Measurements from ENCODE around the gene MOV10.

DNA sequence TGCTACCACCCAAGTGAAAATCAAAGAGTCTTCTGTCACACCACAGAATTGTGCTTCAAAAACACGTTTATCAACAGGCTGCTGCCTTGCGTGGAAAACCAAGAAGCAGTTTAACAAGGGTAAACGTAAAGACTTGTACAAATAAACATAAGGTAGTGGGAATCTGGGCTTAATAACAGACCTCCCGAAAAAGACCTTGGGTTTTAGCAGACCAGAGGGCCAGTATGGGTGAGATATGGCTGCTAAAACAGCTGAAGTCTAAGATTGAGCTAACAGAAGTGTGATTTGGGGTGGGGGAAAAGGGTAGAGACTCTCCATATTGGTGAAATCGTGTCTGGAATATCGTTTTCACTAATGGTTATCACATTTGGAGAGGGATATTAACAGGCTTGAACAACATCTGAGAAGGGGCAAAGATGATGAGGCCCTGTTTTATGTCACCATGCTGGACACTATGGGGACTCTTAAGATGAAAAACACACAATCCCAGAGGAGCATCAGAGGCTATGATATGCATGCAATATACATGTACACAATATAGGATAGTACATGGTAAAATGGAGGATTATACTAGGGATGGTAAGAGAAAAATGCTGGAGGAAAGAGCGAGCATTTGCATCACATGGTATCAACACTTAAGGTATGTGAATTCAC is 1.4 kb downstream of the MOV10 start:
- no peak for TF ChIP-seq CTCF (tag by site-specific recombination; IDR thresholded peaks at IDR 0.05)
- TF ChIP-seq ZNF791 (tag by site-specific recombination; IDR thresholded peaks at IDR 0.05) = no peak
- no peak for TF ChIP-seq ZNF664 (tag by site-specific recombination; IDR thresholded peaks at IDR 0.05)
- no peak for TF ChIP-seq ZNF843 (tag by site-specific recombination; IDR thresholded peaks at IDR 0.05)
- TF ChIP-seq ZBTB44 (tag by site-specific recombination; IDR thresholded peaks at IDR 0.05) = no peak
- TF ChIP-seq ZNF560 (tag by site-specific recombination; IDR thresholded peaks at IDR 0.05; ENCODE audit: borderline replicate concordance) = no peak
- TF ChIP-seq ZNF146 (tag by site-specific recombination; IDR thresholded peaks at IDR 0.05) = no peak
